Fibroblast of mammary gland (primary cell): ENCODE results near the gene NRCAM.
A peak's percentile ranks its signal among the peaks of the same experiment; 100 is the strongest.

Experiments used
- DNase-seq: peaks from one replicate; pipeline ENCODE4 v3.0.0-alpha.2; 2010; ENCODE audit warnings: low read depth
- H3K4me3 ChIP-seq: 2 replicates; pipeline ENCODE4 v1.5.1; 2011; ENCODE audit warnings: low read depth, mild to moderate bottlenecking, low read length, moderate library complexity; ENCODE audit not compliant: control insufficient read depth
- TF ChIP-seq, protein P1 (sequence below): conservative IDR thresholded peaks from 2 replicates; pipeline ENCODE4 v1.5.1; 2011; ENCODE audit warnings: low read depth, low read length, inconsistent platforms; ENCODE audit not compliant: control insufficient read depth, insufficient read depth

The NRCAM gene

DNA sequence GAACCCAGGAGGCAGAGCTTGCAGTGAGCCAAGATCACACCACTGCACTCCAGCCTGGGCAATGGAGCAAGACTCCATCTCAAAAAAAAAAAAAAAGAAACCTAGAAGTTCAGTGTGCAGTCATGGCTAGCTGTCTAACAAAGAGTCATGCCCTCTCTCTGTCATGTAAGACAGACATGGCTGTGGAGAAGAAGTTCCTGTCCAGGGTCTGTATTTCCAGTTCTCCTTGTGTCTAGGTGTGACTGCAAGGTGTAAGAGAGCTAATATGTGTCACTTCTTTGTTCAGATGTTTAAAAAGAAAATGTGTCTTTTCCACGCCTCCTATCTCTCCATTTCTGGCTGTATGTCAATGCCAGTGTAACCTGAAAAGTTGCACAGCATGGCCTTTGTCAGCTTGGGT, 139.5 kb downstream of the NRCAM start:
- TF ChIP-seq, protein P1, sequence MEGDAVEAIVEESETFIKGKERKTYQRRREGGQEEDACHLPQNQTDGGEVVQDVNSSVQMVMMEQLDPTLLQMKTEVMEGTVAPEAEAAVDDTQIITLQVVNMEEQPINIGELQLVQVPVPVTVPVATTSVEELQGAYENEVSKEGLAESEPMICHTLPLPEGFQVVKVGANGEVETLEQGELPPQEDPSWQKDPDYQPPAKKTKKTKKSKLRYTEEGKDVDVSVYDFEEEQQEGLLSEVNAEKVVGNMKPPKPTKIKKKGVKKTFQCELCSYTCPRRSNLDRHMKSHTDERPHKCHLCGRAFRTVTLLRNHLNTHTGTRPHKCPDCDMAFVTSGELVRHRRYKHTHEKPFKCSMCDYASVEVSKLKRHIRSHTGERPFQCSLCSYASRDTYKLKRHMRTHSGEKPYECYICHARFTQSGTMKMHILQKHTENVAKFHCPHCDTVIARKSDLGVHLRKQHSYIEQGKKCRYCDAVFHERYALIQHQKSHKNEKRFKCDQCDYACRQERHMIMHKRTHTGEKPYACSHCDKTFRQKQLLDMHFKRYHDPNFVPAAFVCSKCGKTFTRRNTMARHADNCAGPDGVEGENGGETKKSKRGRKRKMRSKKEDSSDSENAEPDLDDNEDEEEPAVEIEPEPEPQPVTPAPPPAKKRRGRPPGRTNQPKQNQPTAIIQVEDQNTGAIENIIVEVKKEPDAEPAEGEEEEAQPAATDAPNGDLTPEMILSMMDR, result no peak
- DNase-seq, result no peak
- H3K4me3 ChIP-seq, result no peak overlapping the region

DNA sequence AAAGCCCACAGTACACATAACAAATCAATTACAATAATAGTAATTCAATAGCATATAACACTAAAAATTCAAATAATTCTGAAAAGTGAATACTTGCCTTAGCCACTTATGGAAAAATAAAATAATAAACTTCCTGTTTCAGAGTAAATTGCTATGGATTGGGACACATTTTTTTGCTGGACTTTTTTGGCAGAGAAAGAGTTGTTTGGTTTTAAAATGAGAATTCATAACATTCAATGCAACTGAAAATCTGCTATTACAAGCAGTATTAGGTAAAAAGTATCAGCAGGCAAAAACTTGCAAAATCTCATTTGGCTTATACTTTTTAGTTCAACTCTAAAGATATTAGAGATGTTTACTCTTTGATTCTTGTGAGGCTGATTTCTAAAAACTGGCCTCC, 141.7 kb downstream of the NRCAM start:
- TF ChIP-seq, protein P1, result no peak
- DNase-seq, result no peak
- no peak overlapping the region for H3K4me3 ChIP-seq

DNA sequence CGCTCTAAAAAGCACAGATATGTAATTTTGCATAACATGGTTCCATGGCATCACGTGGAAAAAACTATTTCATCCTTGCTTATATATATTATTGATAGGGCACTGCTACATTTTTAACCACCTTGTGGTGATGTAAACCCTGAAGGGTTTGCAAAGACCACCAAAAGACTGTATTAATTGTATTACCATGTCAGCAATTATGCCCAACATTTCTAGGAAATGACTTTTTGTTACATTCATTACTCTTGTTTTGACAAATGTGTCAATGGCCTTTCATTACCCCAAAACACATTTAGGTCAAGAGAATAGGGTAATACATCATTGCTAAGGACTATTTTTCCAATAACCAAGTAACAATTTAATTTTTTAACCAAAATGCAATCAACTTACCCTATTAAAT, 142.2 kb downstream of the NRCAM start:
- DNase-seq, result no peak
- TF ChIP-seq, protein P1, result no peak

DNA sequence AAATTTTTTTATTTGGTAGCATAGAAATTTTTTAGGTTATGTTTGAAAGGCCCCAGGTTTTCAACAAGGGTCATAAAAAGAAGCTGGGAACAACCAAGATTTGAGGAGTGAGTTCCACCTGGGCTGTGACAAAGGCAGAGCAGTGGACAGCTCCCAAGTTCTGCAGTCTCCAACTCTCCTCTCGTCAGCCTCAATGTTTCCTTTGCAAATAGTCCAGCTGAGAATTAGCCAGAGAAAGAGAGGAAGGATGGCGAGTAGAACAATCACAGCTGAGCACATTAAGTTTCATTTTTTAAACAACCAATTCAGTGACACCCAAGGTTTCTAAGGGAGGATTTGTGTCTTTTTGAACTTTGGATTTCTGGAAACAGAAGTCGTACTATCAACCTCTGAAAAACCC, 143.2 kb downstream of the NRCAM start:
- TF ChIP-seq, protein P1, result no peak
- DNase-seq, result no peak
- no peak overlapping the region for H3K4me3 ChIP-seq

More for the DNA sequence above, 142.2 kb downstream of the NRCAM start:
- H3K4me3 ChIP-seq, result no peak overlapping the region

DNA sequence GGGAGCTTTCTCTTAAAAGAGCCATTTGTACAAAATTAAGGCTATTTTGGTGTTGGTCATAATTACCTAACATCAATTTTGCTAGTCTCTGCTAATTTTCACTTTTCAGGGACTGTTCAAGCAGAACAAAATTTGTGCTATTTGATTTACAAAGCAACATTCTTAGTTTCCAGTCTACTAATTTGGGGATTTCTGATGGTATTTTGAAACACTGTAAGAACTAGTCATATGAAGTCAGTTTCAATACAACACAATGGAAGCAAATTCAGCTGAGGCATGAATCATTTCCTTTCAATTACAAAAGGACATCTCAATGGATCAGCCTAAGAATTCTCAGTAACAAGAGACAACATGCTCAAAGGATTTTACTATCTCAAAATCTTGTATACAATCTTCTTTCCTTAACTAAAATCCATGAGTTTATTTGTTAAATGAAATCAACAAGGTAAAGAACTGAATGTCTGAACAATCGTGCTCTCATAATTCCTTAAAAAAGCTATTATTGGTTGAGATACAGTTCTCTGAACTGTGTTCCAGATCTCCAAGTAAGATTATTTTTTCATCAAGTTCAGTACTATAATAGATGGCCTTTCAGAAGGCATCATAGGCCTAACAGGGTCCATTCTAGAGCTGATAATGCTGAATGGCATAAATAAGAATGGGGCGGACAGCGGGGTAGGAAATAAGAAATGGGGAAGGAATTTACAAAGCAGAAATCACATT, 144.6 kb downstream of the NRCAM start:
- DNase-seq, result peak; percentile 78
- TF ChIP-seq, protein P1, result no peak
- no peak overlapping the region for H3K4me3 ChIP-seq

DNA sequence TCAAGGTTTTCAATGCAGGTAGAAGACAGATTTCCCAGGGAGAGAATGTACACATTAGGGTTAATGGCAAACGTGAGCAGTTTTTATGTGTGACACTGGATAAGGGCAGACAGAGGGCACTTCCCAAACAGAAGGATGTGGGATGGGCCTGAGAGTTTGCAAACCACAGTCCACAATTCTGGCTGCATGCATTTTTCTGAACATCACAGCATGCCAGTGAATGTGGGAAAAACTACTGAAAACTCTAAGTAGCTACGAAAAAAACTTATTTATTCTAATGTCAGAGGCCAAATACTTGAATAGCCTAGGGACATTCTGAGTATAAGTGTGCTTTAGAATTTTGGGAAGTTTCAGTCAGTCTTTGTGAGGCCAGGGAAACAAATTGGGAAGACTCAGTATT, 145.9 kb downstream of the NRCAM start:
- no peak overlapping the region for H3K4me3 ChIP-seq
- TF ChIP-seq, protein P1, result no peak
- DNase-seq, result peak; percentile 66

DNA sequence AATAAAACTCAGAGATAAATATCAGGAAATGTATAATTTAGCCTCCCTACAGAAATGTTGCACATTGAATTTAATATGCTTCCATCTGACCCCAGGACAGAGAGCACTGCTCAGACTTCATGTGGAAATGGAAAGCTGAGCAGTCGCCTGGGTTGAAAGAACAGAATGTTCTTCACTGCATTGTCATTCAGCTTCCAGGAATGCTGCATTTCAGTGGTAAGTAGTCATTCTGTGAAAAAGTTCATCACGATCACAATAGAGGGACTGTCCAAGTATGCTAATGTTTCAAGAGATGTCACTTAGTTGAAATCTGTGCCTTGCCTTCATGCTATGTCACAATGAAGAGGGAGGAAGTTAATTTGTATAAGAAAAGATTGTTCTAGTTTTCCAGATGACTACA, 147.3 kb downstream of the NRCAM start:
- peak; percentile 85 for DNase-seq
- TF ChIP-seq, protein P1, result no peak
- no peak overlapping the region for H3K4me3 ChIP-seq
